SK-N-SH (cell line): ENCODE measurements around the gene PEDS1.

ENCODE experiments used
- EP300 ChIP-seq, 2 experiments: IDR thresholded peaks; 2 replicates each; pipeline versions ENCODE4 v1.4.0 to v1.6.1; 2012; ENCODE audit warnings: borderline replicate concordance in 1 of 2, low read depth in 1 of 2, low read length in 1 of 2
- FOXM1 ChIP-seq: IDR thresholded peaks from 2 replicates; pipeline ENCODE4 v1.4.0; 2012; ENCODE audit warnings: low read depth, mild to moderate bottlenecking
- GATA2 ChIP-seq: sonication (generic); formaldehyde crosslinking; IDR thresholded peaks from 2 replicates; pipeline ENCODE4 v1.5.0; 2020; ENCODE audit warnings: mild to moderate bottlenecking, missing genetic modification reagents
- JUND ChIP-seq: IDR thresholded peaks from 2 replicates; pipeline ENCODE4 v1.4.0; 2012
- POLR2AphosphoS5 ChIP-seq: IDR thresholded peaks from 2 replicates; pipeline ENCODE4 v1.6.1; 2012; ENCODE audit warnings: low read depth, low read length
- SMC3 ChIP-seq: IDR thresholded peaks from 2 replicates; pipeline ENCODE4 v1.6.1; 2012; ENCODE audit warnings: low read depth, low read length, improper control_type of control experiment
- TAF1 ChIP-seq: IDR thresholded peaks from 2 replicates; pipeline ENCODE4 v1.6.1; 2012; ENCODE audit warnings: low read depth, mild to moderate bottlenecking, low read length, moderate library complexity, borderline replicate concordance
- TCF12 ChIP-seq: IDR thresholded peaks from 2 replicates; pipeline ENCODE4 v1.4.0; 2012
- TEAD4 ChIP-seq: IDR thresholded peaks from 2 replicates; pipeline ENCODE4 v1.4.0; 2012; ENCODE audit warnings: mild to moderate bottlenecking, borderline replicate concordance; ENCODE audit not compliant: insufficient read depth
- TF ChIP-seq, protein P1 (sequence below): fragments of 150-350 bp; IDR thresholded peaks from 2 replicates; pipeline ENCODE4 v1.6.1; 2017; ENCODE audit warnings: antibody characterized with exemption, low read length, low read depth, borderline replicate concordance
- TF ChIP-seq, protein P2 (sequence below): fragments of 200-600 bp; sonication (generic); IDR thresholded peaks from 2 replicates; pipeline ENCODE4 v1.6.1; 2017; ENCODE audit warnings: antibody characterized with exemption, mild to moderate bottlenecking, moderate library complexity

DNA sequence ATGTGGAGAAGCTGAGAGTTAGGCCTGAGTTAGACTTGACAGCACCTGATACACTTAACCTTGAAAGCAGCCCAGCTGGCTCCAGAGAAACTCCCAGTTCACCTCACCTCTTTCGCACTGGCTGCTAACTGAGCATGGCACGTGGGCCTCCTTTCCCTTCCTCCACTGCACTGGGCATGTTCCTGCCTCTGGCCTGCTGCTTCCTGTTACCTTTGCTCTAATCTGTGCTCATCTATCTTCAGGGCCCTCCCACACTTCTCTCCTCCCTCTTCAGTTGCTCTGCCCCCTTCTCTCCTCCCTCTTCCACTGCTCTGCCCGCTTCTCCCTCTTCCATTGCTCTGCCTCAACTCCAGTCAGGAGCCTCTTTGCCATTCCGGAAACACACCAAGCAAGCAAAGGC lies 26.9 kb downstream of the PEDS1 start:
- TF ChIP-seq, protein P1, sequence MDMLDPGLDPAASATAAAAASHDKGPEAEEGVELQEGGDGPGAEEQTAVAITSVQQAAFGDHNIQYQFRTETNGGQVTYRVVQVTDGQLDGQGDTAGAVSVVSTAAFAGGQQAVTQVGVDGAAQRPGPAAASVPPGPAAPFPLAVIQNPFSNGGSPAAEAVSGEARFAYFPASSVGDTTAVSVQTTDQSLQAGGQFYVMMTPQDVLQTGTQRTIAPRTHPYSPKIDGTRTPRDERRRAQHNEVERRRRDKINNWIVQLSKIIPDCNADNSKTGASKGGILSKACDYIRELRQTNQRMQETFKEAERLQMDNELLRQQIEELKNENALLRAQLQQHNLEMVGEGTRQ = no peak
- TF ChIP-seq POLR2AphosphoS5 (no peak), SMC3 (no peak), TAF1 (no peak), JUND (no peak), EP300 (IDR thresholded peaks at IDR 0.05; ENCODE audit: borderline replicate concordance in 1 of 2, low read depth in 1 of 2, low read length in 1 of 2) (no peak), TEAD4 (no peak), TCF12 (no peak), GATA2 (CRISPR knock-in tag) (no peak), FOXM1 (no peak)
- TF ChIP-seq, protein P2, sequence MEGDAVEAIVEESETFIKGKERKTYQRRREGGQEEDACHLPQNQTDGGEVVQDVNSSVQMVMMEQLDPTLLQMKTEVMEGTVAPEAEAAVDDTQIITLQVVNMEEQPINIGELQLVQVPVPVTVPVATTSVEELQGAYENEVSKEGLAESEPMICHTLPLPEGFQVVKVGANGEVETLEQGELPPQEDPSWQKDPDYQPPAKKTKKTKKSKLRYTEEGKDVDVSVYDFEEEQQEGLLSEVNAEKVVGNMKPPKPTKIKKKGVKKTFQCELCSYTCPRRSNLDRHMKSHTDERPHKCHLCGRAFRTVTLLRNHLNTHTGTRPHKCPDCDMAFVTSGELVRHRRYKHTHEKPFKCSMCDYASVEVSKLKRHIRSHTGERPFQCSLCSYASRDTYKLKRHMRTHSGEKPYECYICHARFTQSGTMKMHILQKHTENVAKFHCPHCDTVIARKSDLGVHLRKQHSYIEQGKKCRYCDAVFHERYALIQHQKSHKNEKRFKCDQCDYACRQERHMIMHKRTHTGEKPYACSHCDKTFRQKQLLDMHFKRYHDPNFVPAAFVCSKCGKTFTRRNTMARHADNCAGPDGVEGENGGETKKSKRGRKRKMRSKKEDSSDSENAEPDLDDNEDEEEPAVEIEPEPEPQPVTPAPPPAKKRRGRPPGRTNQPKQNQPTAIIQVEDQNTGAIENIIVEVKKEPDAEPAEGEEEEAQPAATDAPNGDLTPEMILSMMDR = no peak
